Caco-2 (cell line): ENCODE data around the gene TREML2. TPM values are rescaled to one million over a fixed set of nuclear protein-coding genes. Genes with fewer than 3 reads are reported as not detected.

Experiments used
- BruUV-seq: library from RNA; stranded (reverse); fragments of 400-500 nt; replicated peaks from 2 replicates; lab custom pipeline; 2021; lab: Mats Ljungman, UMichigan
- CTCF ChIA-PET: fragments of 300-600 bp; sonication (Branson Sonifier 250); formaldehyde crosslinking; loops from one replicate; lab custom pipeline; 2022; ENCODE audit warnings: antibody characterized with exemption; lab: Charles Lee
- POLR2A ChIA-PET: fragments of 300-600 bp; sonication (Branson Sonifier 250); formaldehyde crosslinking; loops from one replicate; lab custom pipeline; 2022; ENCODE audit warnings: antibody characterized with exemption; lab: Charles Lee
- DNase-seq, 2 experiments: peaks; one replicate each; pipeline versions ENCODE4 v3.0.0 to v3.0.0-alpha.2; 2020 to 2022
- H3K27me3 ChIP-seq: replicated peaks from 2 replicates; pipeline ENCODE4 v1.6.0; 2011; ENCODE audit warnings: low read length; ENCODE audit not compliant: control insufficient read depth, insufficient read depth
- H3K36me3 ChIP-seq: 2 replicates; pipeline ENCODE4 v1.5.1; 2011; ENCODE audit warnings: low read length; ENCODE audit not compliant: control insufficient read depth, insufficient read depth
- H3K4me1 ChIP-seq: fragments of 250-450 bp; sonication (Bioruptor Pico); 2 replicates; pipeline ENCODE4 v1.5.1; 2020; ENCODE audit warnings: mild to moderate bottlenecking
- H3K4me3 ChIP-seq: 2 replicates; pipeline ENCODE4 v1.5.1; 2011; ENCODE audit warnings: low read depth, mild to moderate bottlenecking, control low read depth, low read length
- H3K9me3 ChIP-seq: fragments of 250-450 bp; sonication (Bioruptor Pico); 2 replicates; pipeline ENCODE4 v1.5.1; 2020; ENCODE audit warnings: mild to moderate bottlenecking, moderate library complexity
- H3K27ac Mint-ChIP-seq: one replicate; pipeline ENCODE4 v1.8.0; 2022; ENCODE audit warnings: mixed read lengths; ENCODE audit not compliant: unreplicated experiment
- H3K27me3 Mint-ChIP-seq: one replicate; pipeline ENCODE4 v1.8.0; 2022; ENCODE audit warnings: mixed read lengths; ENCODE audit not compliant: insufficient read depth, unreplicated experiment
- H3K36me3 Mint-ChIP-seq: one replicate; pipeline ENCODE4 v1.8.0; 2022; ENCODE audit warnings: mild to moderate bottlenecking, mixed read lengths; ENCODE audit not compliant: insufficient read depth, unreplicated experiment
- H3K4me1 Mint-ChIP-seq: one replicate; pipeline ENCODE4 v1.8.0; 2022; ENCODE audit warnings: low read depth, mixed read lengths; ENCODE audit not compliant: unreplicated experiment
- H3K4me3 Mint-ChIP-seq: one replicate; pipeline ENCODE4 v1.8.0; 2022; ENCODE audit warnings: mild to moderate bottlenecking, moderate library complexity, mixed read lengths; ENCODE audit not compliant: unreplicated experiment
- H3K9me3 Mint-ChIP-seq: one replicate; pipeline ENCODE4 v1.8.0; 2022; ENCODE audit warnings: mixed read lengths; ENCODE audit not compliant: unreplicated experiment
- intact Hi-C: fragments of 100-400 bp; cut with micrococcal nuclease; formaldehyde crosslinking; loops from one replicate; pipeline ENCODE4 v1.10.0; 2022; ENCODE audit not compliant: unreplicated experiment
- total RNA-seq: library from RNA; stranded (reverse); gene quantifications from 2 replicates; pipeline ENCODE4 v1.2.3, GENCODE V29; 2022
- TF ChIP-seq, protein P1 (sequence below), 2 experiments: fragments of 200-600 bp in 1 of 2; IDR thresholded peaks; 1 replicate in 1 of 2; 2 replicates in 1 of 2; pipeline versions ENCODE4 v1.5.1 to v1.8.0; 2011 to 2022; ENCODE audit warnings: antibody characterized with exemption in 1 of 2, control low read depth in 1 of 2, inconsistent platforms in 1 of 2, low read depth in 1 of 2, low read length in 1 of 2, mild to moderate bottlenecking in 1 of 2, moderate library complexity in 1 of 2; ENCODE audit not compliant: insufficient read depth in 1 of 2, severe bottlenecking in 1 of 2, unreplicated experiment in 1 of 2

Gene TREML2
- total RNA-seq, 1 experiment from 2014 or later, result not detected

DNA sequence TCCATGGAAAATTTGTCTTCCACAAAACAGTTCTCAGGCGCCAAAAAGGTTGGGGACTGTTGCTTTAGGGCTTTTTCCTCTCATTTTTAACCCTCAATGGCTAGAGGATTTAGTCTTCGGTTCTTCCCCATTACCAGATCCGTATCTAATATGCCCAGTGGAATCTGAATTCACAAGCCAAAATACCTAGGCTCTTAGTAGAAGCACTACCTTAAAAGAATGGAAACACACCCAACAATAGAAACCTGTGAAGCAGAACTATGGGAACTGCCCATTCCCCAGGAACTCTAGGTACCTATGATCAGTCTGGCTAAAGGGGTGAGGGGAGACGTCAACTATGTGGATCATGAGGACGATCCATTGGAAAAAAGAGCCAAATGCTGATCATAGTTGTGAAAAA is 30.3 kb upstream of the TREML2 start:
- ChIA-PET POLR2A (no interaction called here), CTCF (no interaction called here)
- Mint-ChIP-seq H3K27me3 (peaks cover 29% of the 10 kb centered on the region), H3K36me3 (no peaks in the 10 kb centered on the region), H3K4me3 (no peak overlapping the region), H3K27ac (no peak overlapping the region), H3K9me3 (no peaks in the 10 kb centered on the region), H3K4me1 (no peaks in the 10 kb centered on the region)
- Histone ChIP-seq H3K36me3 (no peaks in the 10 kb centered on the region), H3K27me3 (no peaks in the 10 kb centered on the region; the same call in 1 of the 2 replicates), H3K4me3 (no peak overlapping the region), H3K9me3 (no peaks in the 10 kb centered on the region), H3K4me1 (no peaks in the 10 kb centered on the region)
- no peak for DNase-seq
- TF ChIP-seq, protein P1, sequence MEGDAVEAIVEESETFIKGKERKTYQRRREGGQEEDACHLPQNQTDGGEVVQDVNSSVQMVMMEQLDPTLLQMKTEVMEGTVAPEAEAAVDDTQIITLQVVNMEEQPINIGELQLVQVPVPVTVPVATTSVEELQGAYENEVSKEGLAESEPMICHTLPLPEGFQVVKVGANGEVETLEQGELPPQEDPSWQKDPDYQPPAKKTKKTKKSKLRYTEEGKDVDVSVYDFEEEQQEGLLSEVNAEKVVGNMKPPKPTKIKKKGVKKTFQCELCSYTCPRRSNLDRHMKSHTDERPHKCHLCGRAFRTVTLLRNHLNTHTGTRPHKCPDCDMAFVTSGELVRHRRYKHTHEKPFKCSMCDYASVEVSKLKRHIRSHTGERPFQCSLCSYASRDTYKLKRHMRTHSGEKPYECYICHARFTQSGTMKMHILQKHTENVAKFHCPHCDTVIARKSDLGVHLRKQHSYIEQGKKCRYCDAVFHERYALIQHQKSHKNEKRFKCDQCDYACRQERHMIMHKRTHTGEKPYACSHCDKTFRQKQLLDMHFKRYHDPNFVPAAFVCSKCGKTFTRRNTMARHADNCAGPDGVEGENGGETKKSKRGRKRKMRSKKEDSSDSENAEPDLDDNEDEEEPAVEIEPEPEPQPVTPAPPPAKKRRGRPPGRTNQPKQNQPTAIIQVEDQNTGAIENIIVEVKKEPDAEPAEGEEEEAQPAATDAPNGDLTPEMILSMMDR (IDR thresholded peaks at IDR 0.05; ENCODE audit: insufficient read depth in 1 of 2, low read depth in 1 of 2, low read length in 1 of 2, severe bottlenecking in 1 of 2, unreplicated experiment in 1 of 2), result no peak
- intact Hi-C loops, result no loop called here
- BruUV-seq, result no TSS peak

DNA sequence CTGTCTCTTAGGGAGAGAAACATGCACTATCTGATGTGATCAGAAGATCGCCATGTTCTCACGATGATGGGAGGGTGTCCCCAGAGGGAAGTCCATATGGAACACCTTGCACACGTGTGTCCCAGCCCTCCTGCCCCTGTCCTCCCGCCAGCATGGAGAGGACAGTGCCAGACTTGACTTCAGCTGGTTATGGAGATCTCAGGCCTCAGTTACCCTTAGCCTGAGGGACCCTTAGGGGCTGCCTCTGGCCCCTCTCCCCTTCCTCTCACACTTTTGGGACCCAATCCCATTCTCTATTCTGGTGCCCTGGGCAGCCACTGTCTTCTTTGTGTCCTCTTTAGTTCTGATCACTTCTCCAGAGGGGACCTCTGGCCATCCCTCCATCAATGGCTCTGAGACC is 28.8 kb upstream of the TREML2 start:
- H3K4me1 Mint-ChIP-seq, result no peaks in the 10 kb centered on the region
- no peaks in the 10 kb centered on the region for H3K36me3 ChIP-seq
- no peak overlapping the region for H3K4me3 ChIP-seq
- TF ChIP-seq, protein P1 (IDR thresholded peaks at IDR 0.05; ENCODE audit: insufficient read depth in 1 of 2, low read depth in 1 of 2, low read length in 1 of 2, severe bottlenecking in 1 of 2, unreplicated experiment in 1 of 2), result no peak
- no peaks in the 10 kb centered on the region; the same call in 1 of the 2 replicates for H3K27me3 ChIP-seq
- H3K27ac Mint-ChIP-seq, result no peak overlapping the region
- no peak for DNase-seq
- no peaks in the 10 kb centered on the region for H3K4me1 ChIP-seq
- CTCF ChIA-PET, result interaction anchor here (0.6 kb wide), 1 partner anchor 100 kb away, joined by 3 read pairs; no protein-coding TSS in a partner anchor
- H3K27me3 Mint-ChIP-seq, result peaks cover 26% of the 10 kb centered on the region
- no peak overlapping the region for H3K4me3 Mint-ChIP-seq
- H3K9me3 Mint-ChIP-seq, result no peaks in the 10 kb centered on the region
- POLR2A ChIA-PET, result no interaction called here
- intact Hi-C loops, result no loop called here
- no peaks in the 10 kb centered on the region for H3K36me3 Mint-ChIP-seq
- BruUV-seq, result no TSS peak
- no peaks in the 10 kb centered on the region for H3K9me3 ChIP-seq

DNA sequence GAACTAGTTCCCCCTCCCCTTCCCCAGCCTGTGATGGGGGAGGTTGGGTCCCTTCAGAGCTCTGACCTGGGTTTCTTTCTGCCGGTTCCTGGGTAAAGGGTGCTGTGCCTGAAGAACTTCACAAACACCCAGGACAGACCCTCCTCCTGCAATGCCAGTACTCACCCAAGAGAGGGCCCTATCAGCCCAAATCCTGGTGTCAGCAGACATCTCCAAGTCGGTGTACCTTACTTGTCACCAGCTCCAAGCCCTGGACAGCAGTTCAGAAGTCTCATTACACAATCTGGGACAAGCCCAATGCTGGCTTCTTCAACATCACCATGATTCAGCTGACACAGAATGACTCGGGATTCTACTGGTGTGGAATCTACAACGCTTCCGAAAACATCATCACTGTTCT is 27.7 kb upstream of the TREML2 start:
- no peak overlapping the region for H3K4me3 ChIP-seq
- no peaks in the 10 kb centered on the region for H3K9me3 Mint-ChIP-seq
- H3K9me3 ChIP-seq, result no peaks in the 10 kb centered on the region
- DNase-seq, result no peak
- no TSS peak for BruUV-seq
- CTCF ChIA-PET, result no interaction called here
- TF ChIP-seq, protein P1 (IDR thresholded peaks at IDR 0.05; ENCODE audit: insufficient read depth in 1 of 2, low read depth in 1 of 2, low read length in 1 of 2, severe bottlenecking in 1 of 2, unreplicated experiment in 1 of 2), result no peak
- no peaks in the 10 kb centered on the region for H3K4me1 Mint-ChIP-seq
- H3K27ac Mint-ChIP-seq, result no peak overlapping the region
- no peaks in the 10 kb centered on the region for H3K4me1 ChIP-seq
- H3K27me3 ChIP-seq, result no peaks in the 10 kb centered on the region; the same call in 1 of the 2 replicates
- H3K4me3 Mint-ChIP-seq, result no peak overlapping the region
- no peaks in the 10 kb centered on the region for H3K36me3 ChIP-seq
- no peaks in the 10 kb centered on the region for H3K36me3 Mint-ChIP-seq
- POLR2A ChIA-PET, result no interaction called here
- intact Hi-C loops, result no loop called here
- H3K27me3 Mint-ChIP-seq, result peaks cover 32% of the 10 kb centered on the region
